SJCRH30 (cell line): ENCODE results near the gene PNPLA8. TPM values are rescaled to one million over a fixed set of nuclear protein-coding genes. Genes with fewer than 3 reads are reported as not detected.
A peak's percentile ranks its signal among the peaks of the same experiment; 100 is the strongest.
"Not testable (repeated sequence)": the region's sequence is repeated elsewhere in the genome, so short reads cannot be mapped to it uniquely, and the experiment has no call there.

Source experiments
- DNase-seq, 2 experiments: peaks; one replicate each; pipeline ENCODE4 v3.0.0-alpha.2; 2015 to 2020
- H3K27ac ChIP-seq: fragments of 250-450 bp; sonication (Bioruptor Pico); 2 replicates; pipeline ENCODE4 v1.5.1; 2020; ENCODE audit warnings: mild to moderate bottlenecking, moderate library complexity
- H3K27me3 ChIP-seq: fragments of 250-450 bp; sonication (Bioruptor Pico); 2 replicates; pipeline ENCODE4 v1.5.1; 2020; ENCODE audit warnings: mild to moderate bottlenecking, moderate library complexity
- H3K36me3 ChIP-seq: fragments of 250-450 bp; sonication (Bioruptor Pico); 2 replicates; pipeline ENCODE4 v1.5.1; 2020; ENCODE audit warnings: mild to moderate bottlenecking, moderate library complexity
- H3K4me1 ChIP-seq: fragments of 250-450 bp; sonication (Bioruptor Pico); 2 replicates; pipeline ENCODE4 v1.5.1; 2020; ENCODE audit warnings: mild to moderate bottlenecking, moderate library complexity
- H3K4me3 ChIP-seq: fragments of 250-450 bp; sonication (Bioruptor Pico); 2 replicates; pipeline ENCODE4 v1.5.1; 2020; ENCODE audit warnings: mild to moderate bottlenecking, moderate library complexity
- H3K9me3 ChIP-seq: fragments of 250-450 bp; sonication (Bioruptor Pico); replicated peaks from 2 replicates; pipeline ENCODE4 v1.5.1; 2020; ENCODE audit warnings: mild to moderate bottlenecking, moderate library complexity
- total RNA-seq: library from RNA; depleted of rRNA; stranded (reverse); fragments of >200 nt; shearing (Covaris generic); gene quantifications from 2 replicates; pipeline ENCODE4 v1.2.3, GENCODE V29; 2014

Gene PNPLA8
- total RNA-seq, 1 experiment from 2014 or later, result 27.9 TPM

GRCh38 chr7:108541478-108541877, 15.5 kb upstream of the PNPLA8 start:
- Histone ChIP-seq H3K9me3 (no peaks in the 10 kb centered on the region), H3K4me1 (no peaks in the 10 kb centered on the region), H3K27me3 (no peaks in the 10 kb centered on the region), H3K4me3 (no peak overlapping the region), H3K36me3 (no peaks in the 10 kb centered on the region), H3K27ac (no peak overlapping the region)
- DNase-seq, result no peak

- H3K9me3 ChIP-seq, H3K27ac ChIP-seq, H3K4me1 ChIP-seq, H3K36me3 ChIP-seq, H3K4me3 ChIP-seq, H3K27me3 ChIP-seq, DNase-seq: not testable (repeated sequence)
Observed at GRCh38 chr7:108538685-108539084, 12.8 kb upstream of the PNPLA8 start.

- H3K27ac ChIP-seq, H3K9me3 ChIP-seq, H3K4me3 ChIP-seq, H3K36me3 ChIP-seq, H3K27me3 ChIP-seq, H3K4me1 ChIP-seq: not testable (repeated sequence)
- DNase-seq, result peak; percentile 14 to 31
Observed at GRCh38 chr7:108538236-108538635, 12.3 kb upstream of the PNPLA8 start.

GRCh38 chr7:108537229-108537628, 11.3 kb upstream of the PNPLA8 start:
- no peaks in the 10 kb centered on the region for H3K9me3 ChIP-seq
- no peak overlapping the region for H3K27ac ChIP-seq
- no peak for DNase-seq
- no peak overlapping the region for H3K4me3 ChIP-seq
- H3K36me3 ChIP-seq, result no peaks in the 10 kb centered on the region
- H3K4me1 ChIP-seq, result no peaks in the 10 kb centered on the region
- no peaks in the 10 kb centered on the region for H3K27me3 ChIP-seq

GRCh38 chr7:108535744-108536143, 9.8 kb upstream of the PNPLA8 start:
- no peak overlapping the region for H3K4me3 ChIP-seq
- H3K36me3 ChIP-seq, result no peaks in the 10 kb centered on the region
- H3K27me3 ChIP-seq, result no peaks in the 10 kb centered on the region
- no peaks in the 10 kb centered on the region for H3K9me3 ChIP-seq
- H3K4me1 ChIP-seq, result no peaks in the 10 kb centered on the region
- DNase-seq, result no peak
- no peak overlapping the region for H3K27ac ChIP-seq

- no peaks in the 10 kb centered on the region for H3K4me1 ChIP-seq
- H3K27ac ChIP-seq, result no peak overlapping the region
- H3K9me3 ChIP-seq, result no peaks in the 10 kb centered on the region
- no peaks in the 10 kb centered on the region for H3K36me3 ChIP-seq
- H3K27me3 ChIP-seq, result no peaks in the 10 kb centered on the region
- DNase-seq, result no peak
- no peak overlapping the region for H3K4me3 ChIP-seq
Observed at GRCh38 chr7:108535257-108535656, 9.3 kb upstream of the PNPLA8 start.

GRCh38 chr7:108533712-108534111, 7.8 kb upstream of the PNPLA8 start:
- Histone ChIP-seq H3K9me3 (no peaks in the 10 kb centered on the region), H3K36me3 (no peaks in the 10 kb centered on the region), H3K4me1 (no peaks in the 10 kb centered on the region), H3K27ac (no peak overlapping the region), H3K27me3 (no peaks in the 10 kb centered on the region), H3K4me3 (no peak overlapping the region)
- no peak for DNase-seq

GRCh38 chr7:108529341-108529740, 3.4 kb upstream of the PNPLA8 start:
- no peak overlapping the region for H3K27ac ChIP-seq
- H3K27me3 ChIP-seq, result no peaks in the 10 kb centered on the region
- H3K4me1 ChIP-seq, result peaks cover 3% of the 10 kb centered on the region; the same call in 1 of the 2 replicates
- H3K4me3 ChIP-seq, result no peak overlapping the region
- no peaks in the 10 kb centered on the region for H3K9me3 ChIP-seq
- H3K36me3 ChIP-seq, result no peaks in the 10 kb centered on the region
- no peak for DNase-seq

GRCh38 chr7:108528183-108528712, 2.3 kb upstream of the PNPLA8 start:
- no peak for DNase-seq
- Histone ChIP-seq H3K4me3 (no peak overlapping the region), H3K4me1 (peaks cover 3% of the 10 kb centered on the region; the same call in 1 of the 2 replicates), H3K36me3 (no peaks in the 10 kb centered on the region), H3K9me3 (no peaks in the 10 kb centered on the region), H3K27ac (no peak overlapping the region), H3K27me3 (no peaks in the 10 kb centered on the region)

- Histone ChIP-seq H3K36me3 (no peaks in the 10 kb centered on the region), H3K9me3 (no peaks in the 10 kb centered on the region), H3K27me3 (no peaks in the 10 kb centered on the region), H3K27ac (peak overlapping the region; percentile 70), H3K4me3 (peak overlapping the region; percentile 77), H3K4me1 (peaks cover 3% of the 10 kb centered on the region; the same call in 1 of the 2 replicates)
- DNase-seq, result no peak
Observed at GRCh38 chr7:108526768-108527017, 758 bp upstream of the PNPLA8 start.

GRCh38 chr7:108525327-108525984, 479 bp downstream of the PNPLA8 start:
- peak overlapping the region; percentile 70 for H3K27ac ChIP-seq
- no peaks in the 10 kb centered on the region for H3K36me3 ChIP-seq
- no peaks in the 10 kb centered on the region for H3K9me3 ChIP-seq
- no peaks in the 10 kb centered on the region for H3K27me3 ChIP-seq
- peak overlapping the region; percentile 77 for H3K4me3 ChIP-seq
- peak; percentile 91 to 92 for DNase-seq
- H3K4me1 ChIP-seq, result peaks cover 3% of the 10 kb centered on the region; the same call in 1 of the 2 replicates

- peaks cover 4% of the 10 kb centered on the region; the same call in 1 of the 2 replicates for H3K36me3 ChIP-seq
- H3K4me1 ChIP-seq, result peaks cover 3% of the 10 kb centered on the region; the same call in 1 of the 2 replicates
- no peaks in the 10 kb centered on the region for H3K9me3 ChIP-seq
- no peak overlapping the region for H3K4me3 ChIP-seq
- H3K27me3 ChIP-seq, result no peaks in the 10 kb centered on the region
- DNase-seq, result no peak
- H3K27ac ChIP-seq, result no peak overlapping the region
Observed at GRCh38 chr7:108522780-108523179, 3.2 kb downstream of the PNPLA8 start.

GRCh38 chr7:108517951-108518350, 8.0 kb downstream of the PNPLA8 start:
- Histone ChIP-seq H3K4me3 (no peak overlapping the region), H3K4me1 (no peaks in the 10 kb centered on the region), H3K36me3 (peaks cover 17% of the 10 kb centered on the region), H3K27me3 (no peaks in the 10 kb centered on the region), H3K9me3 (no peaks in the 10 kb centered on the region), H3K27ac (no peak overlapping the region)
- no peak for DNase-seq

- DNase-seq, result no peak
- Histone ChIP-seq H3K36me3 (peaks cover 33% of the 10 kb centered on the region), H3K9me3 (peaks cover 3% of the 10 kb centered on the region; the same call in 1 of the 2 replicates), H3K27ac (no peak overlapping the region), H3K4me3 (no peak overlapping the region), H3K4me1 (no peaks in the 10 kb centered on the region), H3K27me3 (no peaks in the 10 kb centered on the region)
Observed at GRCh38 chr7:108515630-108516029, 10.3 kb downstream of the PNPLA8 start.

GRCh38 chr7:108515013-108515412, 10.9 kb downstream of the PNPLA8 start:
- no peaks in the 10 kb centered on the region for H3K4me1 ChIP-seq
- no peaks in the 10 kb centered on the region for H3K27me3 ChIP-seq
- peaks cover 37% of the 10 kb centered on the region for H3K36me3 ChIP-seq
- H3K4me3 ChIP-seq, result no peak overlapping the region
- no peak for DNase-seq
- peaks cover 3% of the 10 kb centered on the region; the same call in 1 of the 2 replicates for H3K9me3 ChIP-seq
- H3K27ac ChIP-seq, result no peak overlapping the region

GRCh38 chr7:108511939-108512338, 14.0 kb downstream of the PNPLA8 start:
- peaks cover 3% of the 10 kb centered on the region; the same call in 1 of the 2 replicates for H3K9me3 ChIP-seq
- no peak overlapping the region for H3K4me3 ChIP-seq
- H3K27ac ChIP-seq, result no peak overlapping the region
- H3K27me3 ChIP-seq, result no peaks in the 10 kb centered on the region
- DNase-seq, result no peak
- no peaks in the 10 kb centered on the region for H3K4me1 ChIP-seq
- peaks cover 29% of the 10 kb centered on the region for H3K36me3 ChIP-seq
